K562 (cell line): ENCODE measurements around the gene TICAM1. TPM values are rescaled to one million over a fixed set of nuclear protein-coding genes. Genes with fewer than 3 reads are reported as not detected.

Experiments
- CBFA2T2 ChIP-seq: fragments of 450-650 bp; conservative IDR thresholded peaks from 2 replicates; pipeline ENCODE4 v1.6.1; 2017; ENCODE audit warnings: mild to moderate bottlenecking
- CHD1 ChIP-seq: fragments of 200-600 bp; sonication (generic); IDR thresholded peaks from one replicate; pipeline ENCODE4 v1.6.1; 2012; ENCODE audit warnings: mild to moderate bottlenecking, moderate library complexity, low read length, inconsistent platforms
- CLOCK ChIP-seq: fragments of 250-450 bp; sonication (Bioruptor Pico); IDR thresholded peaks from 2 replicates; pipeline ENCODE4 v1.4.0; 2020; ENCODE audit warnings: mild to moderate bottlenecking, moderate library complexity, borderline replicate concordance
- ELF1 ChIP-seq: fragments of 200-800 bp; sonication (Bioruptor generic); IDR thresholded peaks from 2 replicates; pipeline ENCODE4 v1.6.1; 2016; ENCODE audit warnings: missing genetic modification characterization, missing compliant biosample characterization
- HNRNPL ChIP-seq: fragments of 200-400 bp; formaldehyde crosslinking; IDR thresholded peaks from 2 replicates; pipeline ENCODE4 v1.6.1; 2017; ENCODE audit warnings: low read depth, mild to moderate bottlenecking, low read length
- NELFE ChIP-seq: IDR thresholded peaks from 2 replicates; pipeline ENCODE4 v1.6.1; 2011; ENCODE audit warnings: mild to moderate bottlenecking; ENCODE audit not compliant: insufficient read depth, insufficient read length
- PPARD ChIP-seq: fragments of 250-450 bp; sonication (Bioruptor Pico); IDR thresholded peaks from 2 replicates; pipeline ENCODE4 v1.8.0; 2022; ENCODE audit warnings: inconsistent platforms, mild to moderate bottlenecking, moderate library complexity
- PYGO2 ChIP-seq: fragments of 450-650 bp; IDR thresholded peaks from 2 replicates; pipeline ENCODE4 v1.6.1; 2016; ENCODE audit warnings: mild to moderate bottlenecking, missing genetic modification characterization, moderate library complexity, missing compliant biosample characterization
- RBM25 ChIP-seq: fragments of 200-400 bp; formaldehyde crosslinking; IDR thresholded peaks from 2 replicates; pipeline ENCODE4 v1.6.1; 2018; ENCODE audit warnings: low read length, low read depth, moderate library complexity; ENCODE audit not compliant: severe bottlenecking
- SIN3A ChIP-seq, 2 experiments: fragments of 150-350 bp in 1 of 2; IDR thresholded peaks; 2 replicates each; pipeline ENCODE4 v1.6.1; 2011 to 2016; ENCODE audit warnings: borderline replicate concordance in 2 of 2, low read depth in 2 of 2, low read length in 2 of 2, mild to moderate bottlenecking in 2 of 2, moderate library complexity in 2 of 2; ENCODE audit not compliant: control insufficient read depth in 1 of 2
- TBP ChIP-seq: optimal IDR thresholded peaks from 2 replicates; pipeline ENCODE3; 2011; ENCODE audit warnings: low read depth, low read length, improper control_type of control experiment
- ZC3H11A ChIP-seq: IDR thresholded peaks from 2 replicates; pipeline ENCODE4 v1.6.1; 2012; ENCODE audit warnings: low read depth, low read length, improper control_type of control experiment
- polyA plus RNA-seq, 8 experiments: library from polyadenylated mRNA; depleted of rRNA in 4 of 8; stranded (reverse) in 5 of 8; unstranded in 3 of 8; fragments of >200 nt; fragmentation: Nextera tagmentation in 2 of 8; fragmentation: Illumina TruSeq in 1 of 8; extraction: Ambion mirVana in 2 of 8; extraction: Trizol in 1 of 8; gene quantifications; 2 replicates each; pipeline versions ENCODE4 v1.2.1 to v1.2.3, GENCODE V29; 2011 to 2014; ENCODE audit warnings: inconsistent platforms in 1 of 8, missing spikeins in 1 of 8
- total RNA-seq, 7 experiments: library from RNA; depleted of rRNA in 6 of 7; stranded (reverse); fragments of >200 nt in 6 of 7; fragmentation: Illumina TruSeq in 2 of 7; extraction: Trizol in 2 of 7; gene quantifications; 2 replicates each; pipeline versions ENCODE4 v1.2.1 to v1.2.3, GENCODE V29; 2011 to 2021; ENCODE audit warnings: low replicate concordance in 1 of 7
- TF ChIP-seq, protein P1 (sequence below): fragments of 250-450 bp; sonication (Bioruptor Pico); IDR thresholded peaks from 2 replicates; pipeline ENCODE4 v1.5.0; 2021; ENCODE audit warnings: mild to moderate bottlenecking, borderline replicate concordance
- TF ChIP-seq, protein P2 (sequence below): fragments of 250-450 bp; sonication (Bioruptor Pico); IDR thresholded peaks from 2 replicates; pipeline ENCODE4 v1.4.0; 2020
- TF ChIP-seq, protein P3 (sequence below): sonication (generic); formaldehyde crosslinking; IDR thresholded peaks from 2 replicates; pipeline ENCODE4 v1.8.1; 2023; ENCODE audit warnings: mild to moderate bottlenecking, missing genetic modification reagents

Gene TICAM1
- total and polyA plus RNA-seq, 9 of the 15 experiments (the other 6 are each of a cell fraction or from before 2014, with no cell fraction given), result 0.07 to 11.6 (median 1.5) TPM

- no peak for TF ChIP-seq ZC3H11A
- TF ChIP-seq CLOCK (CRISPR knock-in tag), result no peak
- TF ChIP-seq CBFA2T2, result no peak
- TF ChIP-seq PYGO2 (tag), result no peak
- TF ChIP-seq, protein P1, sequence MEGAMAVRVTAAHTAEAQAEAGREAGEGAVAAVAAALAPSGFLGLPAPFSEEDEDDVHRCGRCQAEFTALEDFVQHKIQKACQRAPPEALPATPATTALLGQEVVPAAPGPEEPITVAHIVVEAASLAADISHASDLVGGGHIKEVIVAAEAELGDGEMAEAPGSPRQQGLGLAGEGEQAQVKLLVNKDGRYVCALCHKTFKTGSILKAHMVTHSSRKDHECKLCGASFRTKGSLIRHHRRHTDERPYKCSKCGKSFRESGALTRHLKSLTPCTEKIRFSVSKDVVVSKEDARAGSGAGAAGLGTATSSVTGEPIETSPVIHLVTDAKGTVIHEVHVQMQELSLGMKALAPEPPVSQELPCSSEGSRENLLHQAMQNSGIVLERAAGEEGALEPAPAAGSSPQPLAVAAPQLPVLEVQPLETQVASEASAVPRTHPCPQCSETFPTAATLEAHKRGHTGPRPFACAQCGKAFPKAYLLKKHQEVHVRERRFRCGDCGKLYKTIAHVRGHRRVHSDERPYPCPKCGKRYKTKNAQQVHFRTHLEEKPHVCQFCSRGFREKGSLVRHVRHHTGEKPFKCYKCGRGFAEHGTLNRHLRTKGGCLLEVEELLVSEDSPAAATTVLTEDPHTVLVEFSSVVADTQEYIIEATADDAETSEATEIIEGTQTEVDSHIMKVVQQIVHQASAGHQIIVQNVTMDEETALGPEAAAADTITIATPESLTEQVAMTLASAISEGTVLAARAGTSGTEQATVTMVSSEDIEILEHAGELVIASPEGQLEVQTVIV (CRISPR knock-in tag), result no peak
- peak; percentile 79 for TF ChIP-seq RBM25
- no peak for TF ChIP-seq HNRNPL
- TF ChIP-seq, protein P2, sequence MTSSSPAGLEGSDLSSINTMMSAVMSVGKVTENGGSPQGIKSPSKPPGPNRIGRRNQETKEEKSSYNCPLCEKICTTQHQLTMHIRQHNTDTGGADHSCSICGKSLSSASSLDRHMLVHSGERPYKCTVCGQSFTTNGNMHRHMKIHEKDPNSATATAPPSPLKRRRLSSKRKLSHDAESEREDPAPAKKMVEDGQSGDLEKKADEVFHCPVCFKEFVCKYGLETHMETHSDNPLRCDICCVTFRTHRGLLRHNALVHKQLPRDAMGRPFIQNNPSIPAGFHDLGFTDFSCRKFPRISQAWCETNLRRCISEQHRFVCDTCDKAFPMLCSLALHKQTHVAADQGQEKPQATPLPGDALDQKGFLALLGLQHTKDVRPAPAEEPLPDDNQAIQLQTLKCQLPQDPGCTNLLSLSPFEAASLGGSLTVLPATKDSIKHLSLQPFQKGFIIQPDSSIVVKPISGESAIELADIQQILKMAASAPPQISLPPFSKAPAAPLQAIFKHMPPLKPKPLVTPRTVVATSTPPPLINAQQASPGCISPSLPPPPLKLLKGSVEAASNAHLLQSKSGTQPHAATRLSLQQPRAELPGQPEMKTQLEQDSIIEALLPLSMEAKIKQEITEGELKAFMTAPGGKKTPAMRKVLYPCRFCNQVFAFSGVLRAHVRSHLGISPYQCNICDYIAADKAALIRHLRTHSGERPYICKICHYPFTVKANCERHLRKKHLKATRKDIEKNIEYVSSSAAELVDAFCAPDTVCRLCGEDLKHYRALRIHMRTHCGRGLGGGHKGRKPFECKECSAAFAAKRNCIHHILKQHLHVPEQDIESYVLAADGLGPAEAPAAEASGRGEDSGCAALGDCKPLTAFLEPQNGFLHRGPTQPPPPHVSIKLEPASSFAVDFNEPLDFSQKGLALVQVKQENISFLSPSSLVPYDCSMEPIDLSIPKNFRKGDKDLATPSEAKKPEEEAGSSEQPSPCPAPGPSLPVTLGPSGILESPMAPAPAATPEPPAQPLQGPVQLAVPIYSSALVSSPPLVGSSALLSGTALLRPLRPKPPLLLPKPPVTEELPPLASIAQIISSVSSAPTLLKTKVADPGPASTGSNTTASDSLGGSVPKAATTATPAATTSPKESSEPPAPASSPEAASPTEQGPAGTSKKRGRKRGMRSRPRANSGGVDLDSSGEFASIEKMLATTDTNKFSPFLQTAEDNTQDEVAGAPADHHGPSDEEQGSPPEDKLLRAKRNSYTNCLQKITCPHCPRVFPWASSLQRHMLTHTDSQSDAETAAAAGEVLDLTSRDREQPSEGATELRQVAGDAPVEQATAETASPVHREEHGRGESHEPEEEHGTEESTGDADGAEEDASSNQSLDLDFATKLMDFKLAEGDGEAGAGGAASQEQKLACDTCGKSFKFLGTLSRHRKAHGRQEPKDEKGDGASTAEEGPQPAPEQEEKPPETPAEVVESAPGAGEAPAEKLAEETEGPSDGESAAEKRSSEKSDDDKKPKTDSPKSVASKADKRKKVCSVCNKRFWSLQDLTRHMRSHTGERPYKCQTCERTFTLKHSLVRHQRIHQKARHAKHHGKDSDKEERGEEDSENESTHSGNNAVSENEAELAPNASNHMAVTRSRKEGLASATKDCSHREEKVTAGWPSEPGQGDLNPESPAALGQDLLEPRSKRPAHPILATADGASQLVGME, result no peak
- TF ChIP-seq TBP, result peak; percentile 36
- TF ChIP-seq, protein P3, sequence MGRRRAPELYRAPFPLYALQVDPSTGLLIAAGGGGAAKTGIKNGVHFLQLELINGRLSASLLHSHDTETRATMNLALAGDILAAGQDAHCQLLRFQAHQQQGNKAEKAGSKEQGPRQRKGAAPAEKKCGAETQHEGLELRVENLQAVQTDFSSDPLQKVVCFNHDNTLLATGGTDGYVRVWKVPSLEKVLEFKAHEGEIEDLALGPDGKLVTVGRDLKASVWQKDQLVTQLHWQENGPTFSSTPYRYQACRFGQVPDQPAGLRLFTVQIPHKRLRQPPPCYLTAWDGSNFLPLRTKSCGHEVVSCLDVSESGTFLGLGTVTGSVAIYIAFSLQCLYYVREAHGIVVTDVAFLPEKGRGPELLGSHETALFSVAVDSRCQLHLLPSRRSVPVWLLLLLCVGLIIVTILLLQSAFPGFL (CRISPR knock-in tag), result no peak
- TF ChIP-seq SIN3A (IDR thresholded peaks at IDR 0.05; ENCODE audit: borderline replicate concordance in 2 of 2, control insufficient read depth in 1 of 2, low read depth in 2 of 2, low read length in 2 of 2), result peak; percentile 6 to 62; a peak in 2 of 4 replicates
- no peak for TF ChIP-seq NELFE
- TF ChIP-seq PPARD (CRISPR knock-in tag), result no peak
- TF ChIP-seq CHD1, result no peak
- no peak for TF ChIP-seq ELF1 (tag)
Measured at GRCh38 chr19:4867534-4868285, 36.2 kb upstream of the TICAM1 start, which contains the start of gene PLIN3 (continued).
